GM21619 (cell line): ENCODE results near the gene DGLUCY.

Source experiments
- ATAC-seq: cut with Tn5 transposase; IDR thresholded peaks from one replicate; pipeline ENCODE4 v1.9.1; 2021; ENCODE audit not compliant: unreplicated experiment

The DGLUCY gene

GRCh38 chr14:91273273-91273884 is 159.5 kb downstream of the DGLUCY start:
- no peak for ATAC-seq

DNA sequence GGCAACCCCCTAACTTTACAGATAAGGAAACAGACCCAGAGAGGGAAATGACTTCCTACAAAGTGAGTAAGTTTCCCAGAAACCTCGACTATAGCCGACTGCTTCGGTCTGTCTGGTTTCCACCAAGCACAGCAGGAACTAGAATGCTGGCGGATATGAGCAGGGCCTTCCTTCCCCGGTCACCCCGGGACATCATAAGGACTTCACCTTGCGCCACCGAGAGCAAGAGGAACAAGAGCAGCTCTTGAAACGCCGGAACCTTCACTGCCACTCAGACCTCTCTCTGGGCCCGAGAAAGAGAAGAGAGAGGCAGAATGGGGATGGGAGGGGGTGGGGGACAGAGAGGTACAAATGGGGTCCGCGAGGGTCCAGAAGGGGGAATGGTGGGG is 160.0 kb downstream of the DGLUCY start:
- no peak for ATAC-seq

GRCh38 chr14:91274796-91275195 is 160.9 kb downstream of the DGLUCY start:
- no peak for ATAC-seq
